SK-N-SH treated with all-trans-retinoic acid at 6 μM for 48 hours (cell line): ENCODE results near the gene SMTNL1.

ENCODE experiments used
- ATAC-seq: fragments of 200-7000 bp; cut with Tn5 transposase; 3 replicates; pipeline ENCODE4 v1.9.1; 2020; ENCODE audit warnings: mild to moderate bottlenecking, moderate library complexity
- ARNTL ChIP-seq: fragments of 450-650 bp; formaldehyde crosslinking; IDR thresholded peaks from 2 replicates; pipeline ENCODE4 v1.5.0; 2020; ENCODE audit warnings: low read depth, mild to moderate bottlenecking, moderate library complexity, borderline replicate concordance
- BACH2 ChIP-seq: fragments of 250-450 bp; sonication (Bioruptor Pico); IDR thresholded peaks from 2 replicates; pipeline ENCODE4 v1.9.0; 2021; ENCODE audit warnings: mild to moderate bottlenecking, borderline replicate concordance
- CREB5 ChIP-seq: fragments of 250-450 bp; sonication (Bioruptor Pico); IDR thresholded peaks from 2 replicates; pipeline ENCODE4 v1.5.1; 2020; ENCODE audit warnings: low read depth, mild to moderate bottlenecking, moderate library complexity
- GLIS3 ChIP-seq: fragments of 250-450 bp; sonication (Bioruptor Pico); IDR thresholded peaks from 2 replicates; pipeline ENCODE4 v1.5.0; 2020; ENCODE audit warnings: mild to moderate bottlenecking, moderate library complexity
- ISL1 ChIP-seq: fragments of 250-450 bp; sonication (Bioruptor Pico); IDR thresholded peaks from 2 replicates; pipeline ENCODE4 v2.1.2; 2022; ENCODE audit warnings: mild to moderate bottlenecking, moderate library complexity
- OSR1 ChIP-seq: fragments of 250-450 bp; sonication (Bioruptor Pico); IDR thresholded peaks from 2 replicates; pipeline ENCODE4 v1.8.0; 2022; ENCODE audit warnings: moderate library complexity, mild to moderate bottlenecking, inconsistent platforms
- POU6F1 ChIP-seq: fragments of 250-450 bp; sonication (Bioruptor Pico); IDR thresholded peaks from 2 replicates; pipeline ENCODE4 v1.8.0; 2021; ENCODE audit warnings: low read depth, mild to moderate bottlenecking, moderate library complexity, borderline replicate concordance
- PPARA ChIP-seq: fragments of 250-450 bp; sonication (Bioruptor Pico); IDR thresholded peaks from 2 replicates; pipeline ENCODE4 v1.5.0; 2020; ENCODE audit warnings: mild to moderate bottlenecking, borderline replicate concordance
- RARB ChIP-seq: fragments of 250-450 bp; sonication (Bioruptor Pico); IDR thresholded peaks from 2 replicates; pipeline ENCODE4 v1.8.0; 2021; ENCODE audit warnings: mild to moderate bottlenecking, moderate library complexity
- TCF4 ChIP-seq: fragments of 250-450 bp; sonication (Bioruptor Pico); IDR thresholded peaks from 2 replicates; pipeline ENCODE4 v1.8.0; 2021; ENCODE audit warnings: mild to moderate bottlenecking, moderate library complexity, borderline replicate concordance
- TOX ChIP-seq: fragments of 250-450 bp; sonication (Bioruptor Pico); IDR thresholded peaks from 2 replicates; pipeline ENCODE4 v1.8.0; 2021; ENCODE audit warnings: mild to moderate bottlenecking, moderate library complexity, borderline replicate concordance
- TSHZ2 ChIP-seq: fragments of 250-450 bp; sonication (Bioruptor Pico); IDR thresholded peaks from 2 replicates; pipeline ENCODE4 v1.5.0; 2020; ENCODE audit warnings: mild to moderate bottlenecking, moderate library complexity
- ZC3H10 ChIP-seq: fragments of 250-450 bp; sonication (Bioruptor Pico); IDR thresholded peaks from 2 replicates; pipeline ENCODE4 v1.5.1; 2021; ENCODE audit warnings: mild to moderate bottlenecking, moderate library complexity
- ZFP3 ChIP-seq: fragments of 250-450 bp; sonication (Bioruptor Pico); IDR thresholded peaks from 2 replicates; pipeline ENCODE4 v1.5.0; 2020; ENCODE audit warnings: mild to moderate bottlenecking, moderate library complexity
- ZFP30 ChIP-seq: fragments of 450-650 bp; formaldehyde crosslinking; IDR thresholded peaks from 2 replicates; pipeline ENCODE4 v1.5.0; 2022; ENCODE audit warnings: mild to moderate bottlenecking, moderate library complexity
- ZNF565 ChIP-seq: fragments of 450-650 bp; formaldehyde crosslinking; conservative IDR thresholded peaks from 2 replicates; pipeline ENCODE4 v1.5.0; 2020; ENCODE audit warnings: low read depth, mild to moderate bottlenecking, moderate library complexity
- ZNF70 ChIP-seq: fragments of 450-650 bp; formaldehyde crosslinking; IDR thresholded peaks from 2 replicates; pipeline ENCODE4 v1.5.0; 2020; ENCODE audit warnings: mild to moderate bottlenecking, moderate library complexity
- ZNF8 ChIP-seq: fragments of 450-650 bp; formaldehyde crosslinking; IDR thresholded peaks from 2 replicates; pipeline ENCODE4 v1.5.0; 2020; ENCODE audit warnings: mild to moderate bottlenecking, moderate library complexity

SMTNL1 gene

GRCh38 chr11:57551941-57552340, 14.5 kb downstream of the SMTNL1 start:
- TF ChIP-seq ZFP30 (CRISPR knock-in tag) (no peak), ZFP3 (CRISPR knock-in tag) (no peak), ZC3H10 (CRISPR knock-in tag) (no peak), CREB5 (CRISPR knock-in tag) (no peak), ZNF565 (no peak), ZNF70 (no peak), TSHZ2 (no peak), GLIS3 (no peak), BACH2 (CRISPR knock-in tag) (no peak), TCF4 (CRISPR knock-in tag) (no peak), TOX (no peak), ZNF8 (CRISPR knock-in tag) (no peak), ISL1 (CRISPR knock-in tag) (no peak), ARNTL (CRISPR knock-in tag) (no peak), PPARA (CRISPR knock-in tag) (no peak), OSR1 (CRISPR knock-in tag) (no peak)
- ATAC-seq, result no peak

- TF ChIP-seq GLIS3 (no peak), TOX (no peak), POU6F1 (CRISPR knock-in tag) (no peak), CREB5 (CRISPR knock-in tag) (no peak), TSHZ2 (no peak), OSR1 (CRISPR knock-in tag) (no peak)
- ATAC-seq, result no peak
Observed at GRCh38 chr11:57552479-57552878, 15.1 kb downstream of the SMTNL1 start.

GRCh38 chr11:57555393-57555792, 18.0 kb downstream of the SMTNL1 start:
- TF ChIP-seq ZC3H10 (CRISPR knock-in tag) (no peak), POU6F1 (CRISPR knock-in tag) (no peak), CREB5 (CRISPR knock-in tag) (no peak), RARB (CRISPR knock-in tag) (no peak)
- no peak for ATAC-seq
